ENCODE measurements around the gene LPAR3.

DNA sequence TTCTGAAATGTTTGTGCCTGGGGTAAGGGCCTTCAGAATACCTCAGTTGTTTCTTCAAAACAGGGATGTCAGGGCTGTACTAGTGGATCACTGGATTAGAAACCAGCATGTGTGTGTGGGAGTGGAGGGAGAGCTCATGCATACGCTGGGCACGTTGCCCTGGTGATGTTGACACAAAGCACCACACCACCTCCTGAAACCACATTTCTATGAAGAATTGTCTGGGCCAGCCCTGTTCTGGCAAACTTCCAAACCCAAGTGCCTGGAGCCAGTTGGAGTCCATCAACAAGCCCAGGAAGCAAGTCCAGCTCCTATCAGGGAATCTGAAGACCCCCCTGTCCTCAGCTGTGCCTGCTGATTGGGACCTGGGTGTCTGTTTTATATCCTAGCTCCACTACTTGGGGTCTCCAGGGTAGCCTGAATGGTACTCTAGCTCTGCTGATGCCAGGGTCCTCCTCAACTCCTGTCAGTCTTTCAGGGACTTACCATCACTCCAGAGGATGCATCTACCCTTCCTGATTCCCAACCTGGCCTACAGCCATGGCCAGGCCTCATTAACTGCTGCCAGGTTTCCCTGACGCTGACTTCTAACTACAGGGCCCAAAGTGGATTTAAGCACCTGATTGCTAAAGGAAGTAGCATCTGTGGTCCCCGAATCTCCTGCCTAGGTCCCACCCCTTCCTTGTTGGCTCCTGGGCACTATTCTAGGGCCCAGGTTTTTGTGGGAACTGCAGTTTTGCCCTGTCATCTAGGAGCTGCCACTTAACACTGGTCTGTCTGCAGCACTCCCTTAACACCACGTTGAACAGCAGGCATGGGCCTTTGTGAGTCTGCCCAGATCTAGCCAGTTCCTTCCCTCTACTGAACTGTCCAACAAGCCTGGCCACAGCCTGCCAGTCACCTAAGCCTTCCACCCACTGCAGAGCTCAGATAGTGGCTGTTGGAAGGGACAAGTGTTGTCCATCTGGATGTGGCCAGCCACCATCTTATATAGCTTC lies 45.5 kb downstream of the LPAR3 start:
- TF ChIP-seq, protein P1, sequence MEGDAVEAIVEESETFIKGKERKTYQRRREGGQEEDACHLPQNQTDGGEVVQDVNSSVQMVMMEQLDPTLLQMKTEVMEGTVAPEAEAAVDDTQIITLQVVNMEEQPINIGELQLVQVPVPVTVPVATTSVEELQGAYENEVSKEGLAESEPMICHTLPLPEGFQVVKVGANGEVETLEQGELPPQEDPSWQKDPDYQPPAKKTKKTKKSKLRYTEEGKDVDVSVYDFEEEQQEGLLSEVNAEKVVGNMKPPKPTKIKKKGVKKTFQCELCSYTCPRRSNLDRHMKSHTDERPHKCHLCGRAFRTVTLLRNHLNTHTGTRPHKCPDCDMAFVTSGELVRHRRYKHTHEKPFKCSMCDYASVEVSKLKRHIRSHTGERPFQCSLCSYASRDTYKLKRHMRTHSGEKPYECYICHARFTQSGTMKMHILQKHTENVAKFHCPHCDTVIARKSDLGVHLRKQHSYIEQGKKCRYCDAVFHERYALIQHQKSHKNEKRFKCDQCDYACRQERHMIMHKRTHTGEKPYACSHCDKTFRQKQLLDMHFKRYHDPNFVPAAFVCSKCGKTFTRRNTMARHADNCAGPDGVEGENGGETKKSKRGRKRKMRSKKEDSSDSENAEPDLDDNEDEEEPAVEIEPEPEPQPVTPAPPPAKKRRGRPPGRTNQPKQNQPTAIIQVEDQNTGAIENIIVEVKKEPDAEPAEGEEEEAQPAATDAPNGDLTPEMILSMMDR (conservative IDR thresholded peaks at IDR 0.05 in 1 of 2, IDR thresholded peaks at IDR 0.05 in 1 of 2; ENCODE audit: low read depth in 1 of 2, low read length in 2 of 2): no peak
- no peak for TF ChIP-seq EZH2 (IDR thresholded peaks at IDR 0.05; ENCODE audit: low read length, missing control alignments)

Measured in fibroblast of lung (primary cell).